Measurements from ENCODE around the gene PLA2R1. TPM values are rescaled to one million over a fixed set of nuclear protein-coding genes. Genes with fewer than 3 reads are reported as not detected.

Gene PLA2R1
- polyA plus RNA-seq, 1 donor from 2014 or later, result 0.69 TPM

DNA sequence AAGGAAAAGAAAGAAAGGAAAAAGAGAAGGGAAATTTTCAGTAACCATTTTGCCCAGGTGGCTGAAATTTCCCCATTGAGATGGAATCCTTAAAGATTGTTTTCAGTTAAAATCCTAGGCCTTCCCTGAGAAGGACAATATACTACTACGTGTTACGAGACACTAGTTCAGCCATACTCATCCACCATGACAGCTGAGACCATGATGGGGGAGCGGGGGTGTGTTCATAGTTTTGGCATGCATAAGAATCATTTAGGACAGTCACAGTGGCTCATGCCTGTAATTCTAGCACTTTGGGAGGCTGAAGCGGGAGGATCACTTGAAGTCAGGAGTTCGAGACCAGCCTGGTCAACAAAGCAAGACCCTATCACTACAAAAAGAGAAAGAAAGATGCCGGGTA is 28.0 kb downstream of the PLA2R1 start:
- no peaks in the 10 kb centered on the region for H3K36me3 ChIP-seq (ENCODE audit: insufficient read depth, low read length)
- H3K9me2 ChIP-seq (ENCODE audit: insufficient read depth, low read length), result no peaks in the 10 kb centered on the region
- no peaks in the 10 kb centered on the region for H4K20me1 ChIP-seq (ENCODE audit: insufficient read depth)
- no peak overlapping the region for H3K4me3 ChIP-seq (ENCODE audit: low read length)
- H3K9ac ChIP-seq (ENCODE audit: low read length), result no peak overlapping the region
- H3F3A ChIP-seq (ENCODE audit: insufficient read depth, low read length, poor library complexity, severe bottlenecking), result no peaks in the 10 kb centered on the region
- no peak for TF ChIP-seq RAD21 (conservative IDR thresholded peaks at IDR 0.05)
- no peak for TF ChIP-seq TAF1 (IDR thresholded peaks at IDR 0.05; ENCODE audit: low read depth)
- TF ChIP-seq POLR2AphosphoS5 (IDR thresholded peaks at IDR 0.05), result no peak
- TF ChIP-seq EZH2 (IDR thresholded peaks at IDR 0.05; ENCODE audit: borderline replicate concordance, insufficient read depth, low read length, poor library complexity, severe bottlenecking), result no peak
- TF ChIP-seq, protein P1, sequence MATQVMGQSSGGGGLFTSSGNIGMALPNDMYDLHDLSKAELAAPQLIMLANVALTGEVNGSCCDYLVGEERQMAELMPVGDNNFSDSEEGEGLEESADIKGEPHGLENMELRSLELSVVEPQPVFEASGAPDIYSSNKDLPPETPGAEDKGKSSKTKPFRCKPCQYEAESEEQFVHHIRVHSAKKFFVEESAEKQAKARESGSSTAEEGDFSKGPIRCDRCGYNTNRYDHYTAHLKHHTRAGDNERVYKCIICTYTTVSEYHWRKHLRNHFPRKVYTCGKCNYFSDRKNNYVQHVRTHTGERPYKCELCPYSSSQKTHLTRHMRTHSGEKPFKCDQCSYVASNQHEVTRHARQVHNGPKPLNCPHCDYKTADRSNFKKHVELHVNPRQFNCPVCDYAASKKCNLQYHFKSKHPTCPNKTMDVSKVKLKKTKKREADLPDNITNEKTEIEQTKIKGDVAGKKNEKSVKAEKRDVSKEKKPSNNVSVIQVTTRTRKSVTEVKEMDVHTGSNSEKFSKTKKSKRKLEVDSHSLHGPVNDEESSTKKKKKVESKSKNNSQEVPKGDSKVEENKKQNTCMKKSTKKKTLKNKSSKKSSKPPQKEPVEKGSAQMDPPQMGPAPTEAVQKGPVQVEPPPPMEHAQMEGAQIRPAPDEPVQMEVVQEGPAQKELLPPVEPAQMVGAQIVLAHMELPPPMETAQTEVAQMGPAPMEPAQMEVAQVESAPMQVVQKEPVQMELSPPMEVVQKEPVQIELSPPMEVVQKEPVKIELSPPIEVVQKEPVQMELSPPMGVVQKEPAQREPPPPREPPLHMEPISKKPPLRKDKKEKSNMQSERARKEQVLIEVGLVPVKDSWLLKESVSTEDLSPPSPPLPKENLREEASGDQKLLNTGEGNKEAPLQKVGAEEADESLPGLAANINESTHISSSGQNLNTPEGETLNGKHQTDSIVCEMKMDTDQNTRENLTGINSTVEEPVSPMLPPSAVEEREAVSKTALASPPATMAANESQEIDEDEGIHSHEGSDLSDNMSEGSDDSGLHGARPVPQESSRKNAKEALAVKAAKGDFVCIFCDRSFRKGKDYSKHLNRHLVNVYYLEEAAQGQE (IDR thresholded peaks at IDR 0.05; ENCODE audit: borderline replicate concordance), result no peak
- no peak for TF ChIP-seq MXI1 (conservative IDR thresholded peaks at IDR 0.05; ENCODE audit: poor library complexity, severe bottlenecking)
- no peak for TF ChIP-seq EP300 (conservative IDR thresholded peaks at IDR 0.05; ENCODE audit: poor library complexity, severe bottlenecking)
- no peak for TF ChIP-seq SMC3 (conservative IDR thresholded peaks at IDR 0.05; ENCODE audit: poor library complexity)
- TF ChIP-seq, protein P2, sequence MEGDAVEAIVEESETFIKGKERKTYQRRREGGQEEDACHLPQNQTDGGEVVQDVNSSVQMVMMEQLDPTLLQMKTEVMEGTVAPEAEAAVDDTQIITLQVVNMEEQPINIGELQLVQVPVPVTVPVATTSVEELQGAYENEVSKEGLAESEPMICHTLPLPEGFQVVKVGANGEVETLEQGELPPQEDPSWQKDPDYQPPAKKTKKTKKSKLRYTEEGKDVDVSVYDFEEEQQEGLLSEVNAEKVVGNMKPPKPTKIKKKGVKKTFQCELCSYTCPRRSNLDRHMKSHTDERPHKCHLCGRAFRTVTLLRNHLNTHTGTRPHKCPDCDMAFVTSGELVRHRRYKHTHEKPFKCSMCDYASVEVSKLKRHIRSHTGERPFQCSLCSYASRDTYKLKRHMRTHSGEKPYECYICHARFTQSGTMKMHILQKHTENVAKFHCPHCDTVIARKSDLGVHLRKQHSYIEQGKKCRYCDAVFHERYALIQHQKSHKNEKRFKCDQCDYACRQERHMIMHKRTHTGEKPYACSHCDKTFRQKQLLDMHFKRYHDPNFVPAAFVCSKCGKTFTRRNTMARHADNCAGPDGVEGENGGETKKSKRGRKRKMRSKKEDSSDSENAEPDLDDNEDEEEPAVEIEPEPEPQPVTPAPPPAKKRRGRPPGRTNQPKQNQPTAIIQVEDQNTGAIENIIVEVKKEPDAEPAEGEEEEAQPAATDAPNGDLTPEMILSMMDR (IDR thresholded peaks at IDR 0.05; ENCODE audit: poor library complexity, severe bottlenecking), result no peak
- H3K79me2 ChIP-seq (replicated peaks; ENCODE audit: insufficient read depth, low read length), result no peaks in the 10 kb centered on the region
- no peaks in the 10 kb centered on the region for H3K9me3 ChIP-seq (ENCODE audit: low read length)
- no peaks in the 10 kb centered on the region for H3K27me3 ChIP-seq (ENCODE audit: insufficient read depth, low read depth, low read length)
- H3K4me2 ChIP-seq (ENCODE audit: low read length), result no peak overlapping the region
- no peak overlapping the region for H2AFZ ChIP-seq (ENCODE audit: low read depth, low read length)
- H3K27ac ChIP-seq (ENCODE audit: low read length), result no peak overlapping the region

DNA sequence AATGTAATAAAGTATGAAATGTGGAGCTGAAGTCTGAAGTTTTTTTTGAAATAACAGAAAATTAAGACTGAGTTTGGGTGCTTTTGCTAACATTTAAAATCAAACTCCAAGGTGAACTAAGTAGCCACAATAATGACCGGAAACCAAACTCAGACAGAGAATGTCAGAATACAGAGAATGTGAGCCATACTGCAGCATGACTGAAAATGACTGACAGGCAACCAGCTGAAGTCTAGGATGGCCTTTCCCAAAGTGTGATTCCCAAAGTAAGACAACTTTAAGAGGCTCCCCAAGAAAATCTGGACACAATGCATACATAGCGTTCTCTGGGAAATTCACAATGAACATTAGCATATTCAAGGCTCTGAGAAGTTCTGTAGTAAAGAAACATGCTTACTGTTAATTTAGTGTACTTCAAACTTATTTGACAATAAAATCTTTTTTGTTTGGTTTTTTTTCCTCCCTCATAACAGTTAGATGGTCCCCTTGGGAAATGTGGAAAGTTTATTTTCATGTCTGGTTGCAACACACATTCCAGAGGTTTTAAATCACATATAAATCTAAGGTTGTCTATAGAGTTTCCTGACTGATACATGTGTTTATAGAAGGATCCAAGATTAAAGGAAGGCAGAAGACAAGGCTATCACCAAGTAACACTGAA is 28.6 kb downstream of the PLA2R1 start:
- Histone ChIP-seq H3K79me2 (replicated peaks; ENCODE audit: insufficient read depth, low read length) (no peaks in the 10 kb centered on the region), H3K9ac (ENCODE audit: low read length) (no peak overlapping the region), H4K20me1 (ENCODE audit: insufficient read depth) (no peaks in the 10 kb centered on the region), H3K27ac (ENCODE audit: low read length) (no peak overlapping the region), H2AFZ (ENCODE audit: low read depth, low read length) (no peak overlapping the region), H3K36me3 (ENCODE audit: insufficient read depth, low read length) (no peaks in the 10 kb centered on the region), H3F3A (ENCODE audit: insufficient read depth, low read length, poor library complexity, severe bottlenecking) (no peaks in the 10 kb centered on the region), H3K9me2 (ENCODE audit: insufficient read depth, low read length) (no peaks in the 10 kb centered on the region), H3K4me3 (ENCODE audit: low read length) (no peak overlapping the region), H3K27me3 (ENCODE audit: insufficient read depth, low read depth, low read length) (no peaks in the 10 kb centered on the region), H3K4me2 (ENCODE audit: low read length) (no peak overlapping the region), H3K9me3 (ENCODE audit: low read length) (no peaks in the 10 kb centered on the region)
- TF ChIP-seq POLR2AphosphoS5 (IDR thresholded peaks at IDR 0.05) (no peak), MXI1 (conservative IDR thresholded peaks at IDR 0.05; ENCODE audit: poor library complexity, severe bottlenecking) (no peak), EP300 (conservative IDR thresholded peaks at IDR 0.05; ENCODE audit: poor library complexity, severe bottlenecking) (no peak), RAD21 (conservative IDR thresholded peaks at IDR 0.05) (no peak), EZH2 (IDR thresholded peaks at IDR 0.05; ENCODE audit: borderline replicate concordance, insufficient read depth, low read length, poor library complexity, severe bottlenecking) (no peak), SMC3 (conservative IDR thresholded peaks at IDR 0.05; ENCODE audit: poor library complexity) (no peak), TAF1 (IDR thresholded peaks at IDR 0.05; ENCODE audit: low read depth) (no peak)
- TF ChIP-seq, protein P1 (IDR thresholded peaks at IDR 0.05; ENCODE audit: borderline replicate concordance), result no peak
- TF ChIP-seq, protein P2 (IDR thresholded peaks at IDR 0.05; ENCODE audit: poor library complexity, severe bottlenecking), result no peak

Data from neural cell (in vitro differentiated cells).